IMR-90 (cell line): ENCODE measurements around the gene MRPL38. TPM values are rescaled to one million over a fixed set of nuclear protein-coding genes. Genes with fewer than 3 reads are reported as not detected.

Source experiments
- ATAC-seq: fragments of 200-7000 bp; cut with Tn5 transposase; 2 replicates; pipeline ENCODE4 v1.9.1; 2020; ENCODE audit warnings: low read depth, mild to moderate bottlenecking, moderate library complexity
- BruUV-seq: library from RNA; stranded (reverse); fragments of 400-500 nt; replicated peaks from 2 replicates; lab custom pipeline; 2021; lab: Mats Ljungman, UMichigan
- CTCF ChIA-PET: fragments of 300-600 bp; formaldehyde crosslinking; extraction: SDS; loops from one replicate; lab custom pipeline; 2021; ENCODE audit warnings: antibody characterized with exemption; lab: Yijun Ruan, JAX
- POLR2A ChIA-PET: fragments of 300-600 bp; sonication (Branson Sonifier 250); formaldehyde crosslinking; loops from one replicate; lab custom pipeline; 2022; ENCODE audit warnings: antibody characterized with exemption; ENCODE audit not compliant: unreplicated experiment; lab: Charles Lee
- DNase-seq: peaks from one replicate; pipeline ENCODE4 v3.0.0; 2013
- H2AFZ ChIP-seq: replicated peaks from 2 replicates; pipeline ENCODE3; 2013; ENCODE audit warnings: low read length, mild to moderate bottlenecking; ENCODE audit not compliant: poor library complexity
- H2AK5ac ChIP-seq: 2 replicates; pipeline ENCODE4 v1.6.1; 2013; ENCODE audit warnings: low read depth, low read length, inconsistent platforms
- H2AK9ac ChIP-seq: replicated peaks from 2 replicates; pipeline ENCODE3; 2013; ENCODE audit warnings: mild to moderate bottlenecking, low read depth, low read length, moderate library complexity; ENCODE audit not compliant: poor library complexity
- H2BK120ac ChIP-seq: 2 replicates; pipeline ENCODE4 v1.6.1; 2013; ENCODE audit warnings: low read depth, low read length, inconsistent platforms
- H2BK15ac ChIP-seq: 3 replicates; pipeline ENCODE4 v1.6.1; 2013; ENCODE audit warnings: low read depth, low read length, inconsistent platforms
- H2BK20ac ChIP-seq: 2 replicates; pipeline ENCODE4 v1.6.1; 2013; ENCODE audit warnings: low read depth, mild to moderate bottlenecking, inconsistent platforms, low read length, moderate library complexity
- H2BK5ac ChIP-seq: 2 replicates; pipeline ENCODE4 v1.6.1; 2013; ENCODE audit warnings: mild to moderate bottlenecking, low read depth, low read length, inconsistent platforms; ENCODE audit not compliant: poor library complexity, severe bottlenecking
- H3K14ac ChIP-seq: replicated peaks from 2 replicates; pipeline ENCODE4 v1.6.1; 2013; ENCODE audit warnings: low read depth, low read length, inconsistent platforms
- H3K18ac ChIP-seq: 2 replicates; pipeline ENCODE4 v1.6.1; 2013; ENCODE audit warnings: low read depth, low read length, control low read depth
- H3K23ac ChIP-seq: 2 replicates; pipeline ENCODE4 v1.6.1; 2013; ENCODE audit warnings: low read depth, low read length, inconsistent platforms
- H3K27ac ChIP-seq: 2 replicates; pipeline ENCODE4 v1.5.1; 2013; ENCODE audit warnings: mild to moderate bottlenecking, control low read depth, low read length; ENCODE audit not compliant: insufficient read depth
- H3K27me3 ChIP-seq: 2 replicates; pipeline ENCODE4 v1.6.1; 2013; ENCODE audit warnings: low read length; ENCODE audit not compliant: control insufficient read depth, insufficient read depth
- H3K36me3 ChIP-seq: 2 replicates; pipeline ENCODE4 v1.6.1; 2013; ENCODE audit warnings: low read length, mixed read lengths; ENCODE audit not compliant: control insufficient read depth, insufficient read depth
- H3K4ac ChIP-seq: 2 replicates; pipeline ENCODE4 v1.6.1; 2013; ENCODE audit warnings: low read depth, low read length, inconsistent platforms
- H3K4me1 ChIP-seq: 2 replicates; pipeline ENCODE4 v1.6.1; 2013; ENCODE audit warnings: low read length, mixed read lengths; ENCODE audit not compliant: control insufficient read depth, insufficient read depth
- H3K4me2 ChIP-seq: 2 replicates; pipeline ENCODE4 v1.6.1; 2013; ENCODE audit warnings: low read depth, mild to moderate bottlenecking, control low read depth, low read length, moderate library complexity
- H3K4me3 ChIP-seq: 2 replicates; pipeline ENCODE4 v1.5.1; 2013; ENCODE audit warnings: low read depth, mild to moderate bottlenecking, control low read depth, low read length, moderate library complexity; ENCODE audit not compliant: insufficient read depth
- H3K56ac ChIP-seq: 2 replicates; pipeline ENCODE4 v1.6.1; 2013; ENCODE audit warnings: low read length, inconsistent platforms; ENCODE audit not compliant: insufficient read depth; ENCODE audit errors: extremely low read depth
- H3K79me1 ChIP-seq, 2 experiments: 2 replicates each; pipeline ENCODE4 v1.6.1; 2013; ENCODE audit warnings: low read length in 2 of 2, inconsistent platforms in 1 of 2, low read depth in 1 of 2
- H3K9ac ChIP-seq: 2 replicates; pipeline ENCODE4 v1.6.1; 2013; ENCODE audit warnings: low read depth, low read length, control low read depth
- H3K9me1 ChIP-seq: 2 replicates; pipeline ENCODE4 v1.6.1; 2013; ENCODE audit warnings: low read length, inconsistent platforms; ENCODE audit not compliant: insufficient read depth
- H3K9me3 ChIP-seq: 2 replicates; pipeline ENCODE4 v1.6.1; 2013; ENCODE audit warnings: low read length; ENCODE audit not compliant: control insufficient read depth, insufficient read depth
- H4K20me1 ChIP-seq: 2 replicates; pipeline ENCODE4 v1.6.1; 2013; ENCODE audit warnings: low read length, inconsistent platforms; ENCODE audit not compliant: insufficient read depth
- H4K5ac ChIP-seq: 2 replicates; pipeline ENCODE4 v1.6.1; 2013; ENCODE audit warnings: mild to moderate bottlenecking, low read depth, low read length, control low read depth
- H4K8ac ChIP-seq, 2 experiments: 2 replicates each; pipeline ENCODE4 v1.6.1; 2013; ENCODE audit warnings: low read depth in 2 of 2, low read length in 2 of 2, control low read depth in 1 of 2, inconsistent platforms in 1 of 2
- H4K91ac ChIP-seq: 2 replicates; pipeline ENCODE4 v1.6.1; 2013; ENCODE audit warnings: low read depth, low read length, inconsistent platforms; ENCODE audit not compliant: insufficient read depth
- SMC3 ChIP-seq: fragments of 150-350 bp; IDR thresholded peaks from 2 replicates; pipeline ENCODE4 v1.6.1; 2016; ENCODE audit warnings: low read depth, mild to moderate bottlenecking, antibody characterized with exemption, low read length, moderate library complexity
- WGBS, 2 experiments: methylation state at CpG; one replicate each; pipeline versions ENCODE4 v1.1.5 to v1.1.7; 2013; ENCODE audit warnings: missing lambda C conversion rate in 2 of 2; ENCODE audit not compliant: insufficient read length in 1 of 2; ENCODE audit errors: extremely low coverage in 2 of 2; 5-methylcytosine and 5-hydroxymethylcytosine counted together
- dilution Hi-C: fragments of 300-500 bp; cut with HindIII; formaldehyde crosslinking; loops from one replicate; pipeline ENCODE4 v1.14.3; 2018; ENCODE audit warnings: low sequenced_read_pairs; ENCODE audit not compliant: unreplicated experiment
- in situ Hi-C: fragments of 300-500 bp; cut with MboI; formaldehyde crosslinking; loops from 3 replicates; pipeline ENCODE4 v1.14.3; 2019; ENCODE audit warnings: low sequenced_read_pairs, inconsistent platforms, mixed read lengths
- intact Hi-C: fragments of 100-400 bp; cut with micrococcal nuclease; formaldehyde crosslinking; loops from 2 replicates; pipeline ENCODE4 v1.10.0; 2022
- polyA plus RNA-seq, 3 experiments: library from polyadenylated mRNA; depleted of rRNA; stranded (reverse); fragments of >200 nt; gene quantifications; 2 replicates each; pipeline ENCODE4 v1.2.3, GENCODE V29; 2012; ENCODE audit warnings: low replicate concordance in 1 of 3
- total RNA-seq: library from RNA; depleted of rRNA; stranded (reverse); fragments of >200 nt; gene quantifications from 2 replicates; pipeline ENCODE4 v1.2.3, GENCODE V29; 2012
- TF ChIP-seq, protein P1 (sequence below): conservative IDR thresholded peaks from 2 replicates; pipeline ENCODE4 v1.5.1; 2012; ENCODE audit warnings: mild to moderate bottlenecking, low read depth, low read length, improper control_type of control experiment

MRPL38 gene
- total and polyA plus RNA-seq, 2 of the 4 experiments (the other 2 are of a cell fraction), result 13.3 to 42.5 TPM

DNA sequence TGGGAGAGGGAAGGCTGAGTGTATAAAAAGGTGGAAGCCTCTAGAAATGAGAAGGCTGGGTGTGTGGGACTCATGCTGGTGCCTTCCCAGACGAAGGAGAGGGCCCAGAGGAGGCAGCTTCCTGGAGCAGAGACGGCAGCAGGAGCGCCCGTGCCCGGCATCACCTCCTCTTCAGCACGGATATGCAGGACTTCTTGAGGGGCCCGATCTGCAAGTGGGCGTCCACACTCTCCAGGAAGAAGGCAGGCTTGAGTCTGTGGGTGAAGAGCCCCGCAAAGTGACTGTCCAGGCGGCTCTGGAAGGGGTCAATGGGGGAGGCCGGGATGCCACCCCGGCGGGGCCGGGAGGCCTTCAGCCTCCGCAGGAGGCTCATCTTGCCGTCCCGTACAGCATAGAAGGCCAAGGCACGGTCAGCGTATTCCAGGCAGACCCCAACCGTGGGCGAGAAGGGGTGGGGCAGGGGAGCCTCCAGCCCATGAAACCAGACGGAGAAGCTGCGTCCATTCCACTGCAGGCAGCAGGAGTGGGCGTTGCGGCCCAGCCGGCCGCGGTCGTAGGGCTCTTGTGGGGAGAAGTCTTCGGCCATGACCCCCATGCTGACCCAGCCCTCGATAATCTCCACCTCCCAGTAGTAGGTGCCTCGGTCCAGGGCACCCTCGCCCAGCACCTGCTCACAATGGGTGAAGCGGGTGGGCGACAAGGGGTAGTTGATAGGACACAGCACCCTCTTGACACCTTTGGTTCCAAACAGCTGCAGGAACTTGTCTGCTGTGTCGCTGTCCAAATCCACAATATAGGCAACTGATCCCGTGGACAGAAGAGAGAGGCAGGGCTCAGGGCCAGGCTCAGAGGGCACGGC lies 30.1 kb downstream of the MRPL38 start:
- BruUV-seq, result no TSS peak
- Histone ChIP-seq H3K9me1 (peaks cover 11% of the 10 kb centered on the region), H3K4me3 (no peak overlapping the region), H4K91ac (no peak overlapping the region), H2BK120ac (no peak overlapping the region), H3K18ac (no peak overlapping the region), H3K36me3 (peaks cover 6% of the 10 kb centered on the region; the same call in 1 of the 2 replicates), H3K27ac (no peak overlapping the region), H3K27me3 (no peaks in the 10 kb centered on the region; the same call in 1 of the 2 replicates), H3K9ac (no peak overlapping the region), H3K14ac (no peak overlapping the region), H3K56ac (no peak overlapping the region), H2AFZ (no peak overlapping the region), H2BK15ac (no peak overlapping the region), H2AK5ac (peak overlapping the region; percentile 20), H3K9me3 (no peaks in the 10 kb centered on the region), H3K4me2 (no peak overlapping the region), H3K79me1 (peaks cover 5 to 42% of the 10 kb centered on the region in 2 experiments; a peak in 3 of 4 replicates), H3K4me1 (peaks cover 35% of the 10 kb centered on the region), H3K23ac (no peak overlapping the region), H3K4ac (no peak overlapping the region), H2BK20ac (no peak overlapping the region), H4K8ac (no peak overlapping the region), H4K5ac (no peak overlapping the region), H2BK5ac (no peak overlapping the region), H4K20me1 (peaks cover 10% of the 10 kb centered on the region; the same call in 1 of the 2 replicates), H2AK9ac (no peak overlapping the region)
- in situ Hi-C loops (no loop called here), intact Hi-C loops (loop anchor here (10.0 kb wide), 1 partner anchor 90 kb away; the partner anchor contains the start of gene UNK), dilution Hi-C loops (no loop called here)
- DNase-seq, result no peak
- TF ChIP-seq, protein P1, sequence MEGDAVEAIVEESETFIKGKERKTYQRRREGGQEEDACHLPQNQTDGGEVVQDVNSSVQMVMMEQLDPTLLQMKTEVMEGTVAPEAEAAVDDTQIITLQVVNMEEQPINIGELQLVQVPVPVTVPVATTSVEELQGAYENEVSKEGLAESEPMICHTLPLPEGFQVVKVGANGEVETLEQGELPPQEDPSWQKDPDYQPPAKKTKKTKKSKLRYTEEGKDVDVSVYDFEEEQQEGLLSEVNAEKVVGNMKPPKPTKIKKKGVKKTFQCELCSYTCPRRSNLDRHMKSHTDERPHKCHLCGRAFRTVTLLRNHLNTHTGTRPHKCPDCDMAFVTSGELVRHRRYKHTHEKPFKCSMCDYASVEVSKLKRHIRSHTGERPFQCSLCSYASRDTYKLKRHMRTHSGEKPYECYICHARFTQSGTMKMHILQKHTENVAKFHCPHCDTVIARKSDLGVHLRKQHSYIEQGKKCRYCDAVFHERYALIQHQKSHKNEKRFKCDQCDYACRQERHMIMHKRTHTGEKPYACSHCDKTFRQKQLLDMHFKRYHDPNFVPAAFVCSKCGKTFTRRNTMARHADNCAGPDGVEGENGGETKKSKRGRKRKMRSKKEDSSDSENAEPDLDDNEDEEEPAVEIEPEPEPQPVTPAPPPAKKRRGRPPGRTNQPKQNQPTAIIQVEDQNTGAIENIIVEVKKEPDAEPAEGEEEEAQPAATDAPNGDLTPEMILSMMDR, result no peak
- TF ChIP-seq SMC3, result no peak
- ChIA-PET POLR2A (no interaction called here), CTCF (interaction anchor here (1.5 kb wide), 1 partner anchor 19 kb away, joined by 9 read pairs; the partner anchor contains the start of gene WBP2)
- 99% methylated on average over 14 of the region's 38 CpGs; no CpG with 5 or more reads in 1 of the 2 experiments for WGBS, 2 experiments
- no peak for ATAC-seq
